Neural cell (in vitro differentiated cells): ENCODE data around the gene MACROD1. TPM values are rescaled to one million over a fixed set of nuclear protein-coding genes. Genes with fewer than 3 reads are reported as not detected.
A peak's percentile ranks its signal among the peaks of the same experiment; 100 is the strongest.

Experiments used
- H2AFZ ChIP-seq: fragments of 200-600, 300-800 bp; sonication (generic), shearing (Covaris generic); 2 replicates; pipeline ENCODE4 v1.6.0; 2014; ENCODE audit warnings: low read depth, mild to moderate bottlenecking, antibody characterized with exemption, low read length, moderate library complexity
- H3F3A ChIP-seq: fragments of 200-600 bp; shearing (Covaris generic); 2 replicates; pipeline ENCODE4 v1.6.1; 2016; ENCODE audit warnings: mild to moderate bottlenecking, moderate library complexity, mixed read lengths, antibody characterized with exemption, low read length; ENCODE audit not compliant: insufficient read depth, poor library complexity, severe bottlenecking
- H3K27ac ChIP-seq: fragments of 200-600, 300-800 bp; sonication (generic), shearing (Covaris generic); 2 replicates; pipeline ENCODE4 v1.5.1; 2014; ENCODE audit warnings: mild to moderate bottlenecking, low read length, moderate library complexity
- H3K27me3 ChIP-seq: fragments of 300-800, 200-600 bp; sonication (generic), shearing (Covaris generic); 2 replicates; pipeline ENCODE4 v1.6.0; 2014; ENCODE audit warnings: mild to moderate bottlenecking, low read depth, low read length, moderate library complexity; ENCODE audit not compliant: insufficient read depth
- H3K36me3 ChIP-seq: fragments of 300-800, 200-600 bp; sonication (generic), shearing (Covaris generic); 2 replicates; pipeline ENCODE4 v1.5.1; 2014; ENCODE audit warnings: mild to moderate bottlenecking, antibody characterized with exemption, low read length, moderate library complexity; ENCODE audit not compliant: insufficient read depth
- H3K4me2 ChIP-seq: fragments of 300-800, 200-600 bp; sonication (generic), shearing (Covaris generic); 2 replicates; pipeline ENCODE4 v1.6.0; 2014; ENCODE audit warnings: mild to moderate bottlenecking, low read length
- H3K4me3 ChIP-seq: fragments of 300-800, 200-600 bp; sonication (generic), shearing (Covaris generic); 2 replicates; pipeline ENCODE4 v1.5.1; 2014; ENCODE audit warnings: mild to moderate bottlenecking, low read length, moderate library complexity
- H3K79me2 ChIP-seq: fragments of 200-600 bp; shearing (Covaris generic); replicated peaks from 2 replicates; pipeline ENCODE4 v1.6.0; 2014; ENCODE audit warnings: mild to moderate bottlenecking, low read length, moderate library complexity; ENCODE audit not compliant: insufficient read depth
- H3K9ac ChIP-seq: fragments of 300-800, 200-600 bp; sonication (generic), shearing (Covaris generic); 2 replicates; pipeline ENCODE4 v1.6.1; 2016; ENCODE audit warnings: mild to moderate bottlenecking, low read length, mixed read lengths
- H3K9me2 ChIP-seq: fragments of 200-600 bp; shearing (Covaris generic); 2 replicates; pipeline ENCODE4 v1.6.1; 2016; ENCODE audit warnings: mild to moderate bottlenecking, low read length, mixed read lengths; ENCODE audit not compliant: insufficient read depth
- H3K9me3 ChIP-seq: fragments of 200-600, 300-800 bp; sonication (generic), shearing (Covaris generic); 2 replicates; pipeline ENCODE4 v1.6.1; 2016; ENCODE audit warnings: mild to moderate bottlenecking, mixed run types, low read length, moderate library complexity, mixed read lengths
- H4K20me1 ChIP-seq: fragments of 200-600 bp; shearing (Covaris generic); 2 replicates; pipeline ENCODE4 v1.6.1; 2016; ENCODE audit warnings: mild to moderate bottlenecking, mixed run types; ENCODE audit not compliant: insufficient read depth
- CTCF ChIP-seq: fragments of 450-650 bp; IDR thresholded peaks from 2 replicates; pipeline ENCODE4 v1.5.1; 2014; ENCODE audit warnings: antibody characterized with exemption, mild to moderate bottlenecking, moderate library complexity; ENCODE audit not compliant: poor library complexity, severe bottlenecking
- EP300 ChIP-seq: fragments of 450-650 bp; conservative IDR thresholded peaks from 2 replicates; pipeline ENCODE4 v1.6.1; 2014; ENCODE audit warnings: antibody characterized with exemption, mild to moderate bottlenecking, moderate library complexity; ENCODE audit not compliant: poor library complexity, severe bottlenecking
- EZH2 ChIP-seq: fragments of 200-600, 300-800 bp; shearing (Covaris generic), sonication (generic); IDR thresholded peaks from 2 replicates; pipeline ENCODE4 v1.6.1; 2014; ENCODE audit warnings: antibody characterized with exemption, low read length, borderline replicate concordance, mild to moderate bottlenecking; ENCODE audit not compliant: insufficient read depth, poor library complexity, severe bottlenecking
- MXI1 ChIP-seq: fragments of 450-650 bp; conservative IDR thresholded peaks from 2 replicates; pipeline ENCODE4 v1.6.1; 2014; ENCODE audit warnings: antibody characterized with exemption, mild to moderate bottlenecking; ENCODE audit not compliant: poor library complexity, severe bottlenecking
- POLR2AphosphoS5 ChIP-seq: IDR thresholded peaks from 2 replicates; pipeline ENCODE4 v1.6.1; 2012
- RAD21 ChIP-seq: fragments of 450-650 bp; conservative IDR thresholded peaks from 2 replicates; pipeline ENCODE4 v1.6.1; 2014; ENCODE audit warnings: antibody characterized with exemption, mild to moderate bottlenecking, moderate library complexity
- REST ChIP-seq: IDR thresholded peaks from 2 replicates; pipeline ENCODE4 v1.6.1; 2012; ENCODE audit warnings: borderline replicate concordance
- SMC3 ChIP-seq: fragments of 450-650 bp; conservative IDR thresholded peaks from 2 replicates; pipeline ENCODE4 v1.6.1; 2014; ENCODE audit warnings: antibody characterized with exemption, mild to moderate bottlenecking, moderate library complexity; ENCODE audit not compliant: poor library complexity
- TAF1 ChIP-seq: IDR thresholded peaks from 2 replicates; pipeline ENCODE4 v1.6.1; 2012; ENCODE audit warnings: low read depth
- polyA plus RNA-seq: library from polyadenylated mRNA; depleted of rRNA; stranded (reverse); fragments of >200 nt; gene quantifications from 2 replicates; pipeline ENCODE4 v1.2.3, GENCODE V29; 2014

Gene MACROD1
- polyA plus RNA-seq, 1 donor from 2014 or later, result 30.8 TPM

GRCh38 chr11:64060263-64060860, 105.6 kb downstream of the MACROD1 start:
- H3K9ac ChIP-seq, result peak overlapping the region; percentile 71
- no peaks in the 10 kb centered on the region for H3K27me3 ChIP-seq
- no peaks in the 10 kb centered on the region for H3K9me3 ChIP-seq
- H2AFZ ChIP-seq, result no peak overlapping the region
- no peaks in the 10 kb centered on the region for H4K20me1 ChIP-seq
- no peaks in the 10 kb centered on the region for H3K79me2 ChIP-seq
- H3K27ac ChIP-seq, result peak overlapping the region; percentile 84
- H3K4me2 ChIP-seq, result peak overlapping the region; percentile 73
- peak overlapping the region; percentile 66 for H3K4me3 ChIP-seq
- H3K36me3 ChIP-seq, result no peaks in the 10 kb centered on the region
- H3K9me2 ChIP-seq, result no peaks in the 10 kb centered on the region
- TF ChIP-seq TAF1, result no peak
- no peak for TF ChIP-seq EP300
- TF ChIP-seq SMC3, result no peak
- TF ChIP-seq CTCF, result no peak
- TF ChIP-seq REST, result no peak
- no peak for TF ChIP-seq RAD21
- no peak for TF ChIP-seq EZH2
- no peak for TF ChIP-seq POLR2AphosphoS5
- no peak for TF ChIP-seq MXI1
- no peaks in the 10 kb centered on the region for H3F3A ChIP-seq

GRCh38 chr11:64059339-64060140, 106.4 kb downstream of the MACROD1 start:
- no peaks in the 10 kb centered on the region for H3F3A ChIP-seq
- no peaks in the 10 kb centered on the region for H4K20me1 ChIP-seq
- H3K36me3 ChIP-seq, result no peaks in the 10 kb centered on the region
- no peak overlapping the region for H3K4me2 ChIP-seq
- no peaks in the 10 kb centered on the region for H3K27me3 ChIP-seq
- peak overlapping the region; percentile 71 for H3K9ac ChIP-seq
- no peaks in the 10 kb centered on the region for H3K9me2 ChIP-seq
- no peaks in the 10 kb centered on the region for H3K79me2 ChIP-seq
- H3K9me3 ChIP-seq, result no peaks in the 10 kb centered on the region
- no peak for TF ChIP-seq EP300
- TF ChIP-seq REST, result no peak
- TF ChIP-seq RAD21, result no peak
- TF ChIP-seq TAF1, result no peak
- no peak for TF ChIP-seq EZH2
- TF ChIP-seq CTCF, result no peak
- TF ChIP-seq SMC3, result no peak
- no peak for TF ChIP-seq MXI1
- no peak for TF ChIP-seq POLR2AphosphoS5
- no peak overlapping the region for H2AFZ ChIP-seq
- H3K27ac ChIP-seq, result peak overlapping the region; percentile 84
- H3K4me3 ChIP-seq, result no peak overlapping the region
